ENCODE measurements around the gene NXNL2.

Gene NXNL2

DNA sequence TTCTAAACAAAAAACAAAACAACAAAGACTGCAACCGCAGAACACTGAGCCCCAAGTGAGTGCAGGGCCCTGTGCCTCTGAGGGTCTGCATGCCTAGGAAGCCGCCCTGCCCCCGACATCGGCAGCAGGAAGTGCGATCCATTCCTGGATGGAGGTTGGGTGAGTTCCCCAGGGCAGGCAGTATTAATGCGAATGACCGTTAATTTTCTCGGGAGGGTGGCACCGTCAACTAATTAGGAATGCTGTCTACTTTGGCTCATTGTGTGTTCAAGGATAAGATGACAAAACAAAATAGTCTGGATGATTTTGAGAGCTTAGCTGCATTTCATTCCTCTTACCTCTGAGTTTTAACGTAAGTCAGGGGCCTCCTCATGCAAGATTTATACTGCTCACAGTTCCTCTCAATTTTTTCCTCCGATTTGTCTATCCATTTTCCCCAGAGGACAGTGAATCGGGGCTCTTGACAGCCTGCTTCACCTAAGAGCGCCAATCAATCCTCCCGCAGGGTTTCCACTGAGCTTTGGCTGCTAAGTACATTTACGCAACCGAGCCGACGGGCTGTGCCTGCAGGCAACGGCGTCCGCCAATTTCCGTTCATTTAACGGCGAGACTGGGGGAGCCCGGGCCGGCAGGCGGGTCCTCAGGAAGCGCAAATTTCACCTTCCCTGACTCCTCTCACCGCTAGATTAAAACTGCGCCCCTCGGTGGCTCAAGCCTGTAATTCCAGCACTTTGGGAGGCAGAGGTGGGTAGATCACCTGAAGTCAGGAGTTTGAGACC lies 2.9 kb upstream of the NXNL2 start:
- DNase-seq (ENCODE audit: low read depth), result no peak

DNA sequence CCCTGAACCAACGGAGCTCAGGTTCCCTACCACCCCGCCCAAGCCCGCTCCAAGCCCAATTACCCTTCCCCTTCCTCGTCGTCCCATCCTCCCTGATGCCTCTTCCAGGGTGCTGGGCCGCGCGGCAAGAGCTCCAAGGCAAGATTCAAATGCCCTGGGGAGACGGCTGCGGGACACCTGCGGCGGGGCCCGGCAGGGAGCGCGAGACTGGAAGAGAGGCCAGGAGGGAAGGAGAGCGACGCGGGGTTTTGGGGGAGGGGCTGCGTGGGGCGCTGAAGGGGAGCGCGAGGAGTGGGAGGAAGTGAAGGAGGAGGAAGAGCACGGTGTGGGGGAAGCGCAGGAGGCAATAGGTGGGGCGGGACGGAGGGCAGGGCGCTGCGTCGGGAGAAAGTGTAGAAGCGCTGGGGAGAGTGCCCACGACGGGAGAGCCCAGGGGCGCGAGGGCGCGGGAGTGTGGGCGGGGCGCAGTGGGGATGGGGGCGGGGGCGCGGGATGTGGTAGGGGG lies 975 bp upstream of the NXNL2 start:
- DNase-seq (ENCODE audit: low read depth), result no peak

DNA sequence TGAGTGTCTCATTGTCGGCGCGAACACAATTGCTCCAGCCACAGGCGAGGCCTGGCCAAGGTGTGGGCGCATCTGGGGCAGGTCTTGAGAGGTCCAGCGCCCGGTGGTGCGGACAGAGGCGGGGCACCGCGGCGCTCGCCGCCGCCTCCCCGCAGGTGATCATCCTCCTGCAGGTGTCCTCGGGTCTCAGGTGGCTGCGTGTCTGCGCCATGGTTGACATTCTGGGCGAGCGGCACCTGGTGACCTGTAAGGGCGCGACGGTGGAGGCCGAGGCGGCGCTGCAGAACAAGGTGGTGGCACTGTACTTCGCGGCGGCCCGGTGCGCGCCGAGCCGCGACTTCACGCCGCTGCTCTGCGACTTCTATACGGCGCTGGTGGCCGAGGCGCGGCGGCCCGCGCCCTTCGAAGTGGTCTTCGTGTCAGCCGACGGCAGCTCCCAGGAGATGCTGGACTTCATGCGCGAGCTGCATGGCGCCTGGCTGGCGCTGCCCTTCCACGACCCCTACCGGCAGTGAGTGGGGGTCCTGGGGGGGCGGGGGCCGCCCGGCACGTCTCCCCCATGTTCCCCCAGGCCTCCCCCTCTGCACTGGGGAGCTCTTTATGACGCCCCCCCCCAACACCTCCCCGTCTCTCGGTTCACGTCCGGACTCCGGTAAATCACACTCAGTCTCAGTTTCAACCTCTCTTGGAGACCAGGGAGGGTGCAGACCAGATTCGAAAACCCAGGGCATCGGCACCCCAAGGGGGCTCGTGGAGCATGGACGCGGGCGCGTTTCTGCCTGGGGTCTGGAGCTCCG lies 446 bp downstream of the NXNL2 start:
- no peak for DNase-seq (ENCODE audit: low read depth)

DNA sequence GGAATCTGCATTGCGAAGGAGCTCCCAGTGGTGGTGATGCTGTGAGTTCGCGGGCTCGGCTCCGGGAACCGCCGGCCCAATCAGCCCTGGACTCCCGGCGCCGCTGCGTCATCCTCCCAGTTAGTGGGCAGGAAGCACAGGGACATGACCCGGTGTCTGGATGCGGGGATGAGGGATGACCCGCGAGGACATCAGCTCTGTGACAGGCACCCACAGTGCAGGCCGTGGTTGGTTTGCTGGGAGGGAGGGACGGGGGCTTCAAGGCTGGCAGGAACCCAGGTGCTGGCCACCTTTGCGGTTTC lies 996 bp downstream of the NXNL2 start:
- no peak for DNase-seq (ENCODE audit: low read depth)

DNA sequence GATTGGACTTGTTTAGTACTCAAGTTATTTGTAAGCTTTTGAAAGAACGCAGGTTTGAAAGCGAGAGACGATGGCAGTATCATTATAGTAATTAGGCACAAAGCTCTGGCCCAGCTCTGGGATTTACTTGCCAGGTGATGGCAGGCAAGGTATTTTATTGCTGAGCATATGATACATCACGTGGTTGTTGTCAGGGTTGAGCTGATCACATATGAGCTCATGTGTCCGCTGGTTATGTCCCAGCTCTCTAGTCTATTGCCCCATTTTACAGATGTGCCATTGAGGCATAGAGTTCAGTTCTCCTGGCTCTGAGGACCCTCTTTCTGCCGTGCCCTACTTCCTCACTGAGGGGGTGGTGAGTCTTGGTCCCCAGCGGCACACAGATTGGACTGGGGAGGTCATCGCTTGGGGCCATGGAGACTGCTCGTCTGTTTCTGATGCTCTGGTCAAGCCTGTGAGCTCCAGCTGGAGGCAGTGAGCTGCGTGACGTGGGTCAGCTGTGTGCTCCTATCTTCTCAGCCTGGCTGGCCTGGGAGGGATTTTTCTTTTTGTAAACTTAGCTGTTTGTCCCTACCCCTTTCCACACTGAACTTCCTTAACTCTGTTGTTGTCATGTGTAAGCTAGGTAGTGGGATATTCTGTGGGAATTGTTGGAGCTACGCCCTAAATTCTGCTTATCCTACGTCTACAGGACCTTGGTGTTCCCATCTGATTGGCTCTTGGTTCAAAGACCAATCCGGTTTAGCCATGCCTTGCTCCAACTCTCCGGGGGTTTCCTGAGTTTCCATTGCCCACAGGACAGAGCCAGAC lies 2.2 kb downstream of the NXNL2 start:
- DNase-seq (ENCODE audit: low read depth), result no peak

DNA sequence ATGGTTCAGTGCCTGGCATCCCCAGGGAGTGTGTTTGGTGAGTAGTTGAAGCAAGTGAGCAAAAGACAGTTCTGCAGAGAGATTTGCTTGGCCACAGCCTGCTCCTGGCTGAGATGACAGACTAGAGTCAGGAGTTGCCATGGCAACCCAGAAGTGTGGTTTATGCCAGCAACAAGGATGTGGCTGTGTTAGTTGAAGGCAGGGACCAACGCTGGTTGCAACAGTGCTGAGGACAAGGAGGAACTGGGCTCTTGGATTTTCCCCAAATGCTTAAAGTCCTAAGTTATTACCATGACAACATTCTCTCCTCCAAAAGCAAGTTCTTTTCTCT lies 2.7 kb downstream of the NXNL2 start:
- no peak for DNase-seq (ENCODE audit: low read depth)

DNA sequence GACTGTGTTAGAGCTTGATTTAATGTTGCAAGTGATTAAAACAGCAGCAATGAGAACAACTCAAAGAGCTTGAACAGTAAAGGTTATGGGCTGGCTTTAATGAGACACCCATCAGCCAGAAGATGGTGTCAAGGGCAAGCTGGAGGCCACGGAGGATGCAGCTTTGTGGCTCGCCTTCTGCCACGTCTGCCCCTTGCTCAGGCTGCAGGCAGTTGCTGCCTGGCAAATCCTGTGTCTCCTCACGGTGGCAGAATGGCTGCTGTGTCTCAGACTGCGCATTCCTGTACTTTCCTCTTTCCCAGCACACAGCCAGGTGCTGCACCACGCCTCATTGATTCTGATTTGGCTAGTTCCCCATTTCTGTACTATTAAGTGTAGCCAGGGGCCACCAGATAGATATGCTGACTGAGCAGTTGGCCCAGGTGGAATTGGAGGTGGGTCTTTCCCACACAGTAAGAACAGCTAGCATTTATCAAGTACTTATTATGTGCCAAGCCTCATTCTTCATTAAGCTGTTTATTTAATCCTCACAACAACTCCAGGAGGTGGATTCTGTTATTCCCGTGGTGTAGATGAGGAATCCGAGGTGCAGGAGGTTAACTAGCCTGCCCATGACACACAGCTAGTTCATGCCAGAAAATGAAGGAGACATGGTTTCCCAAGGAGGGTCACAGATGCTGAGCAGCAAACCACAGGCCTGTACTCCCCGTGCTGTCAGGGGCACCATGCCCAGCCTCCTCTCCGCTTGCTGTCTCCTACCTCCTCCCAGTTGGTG lies 3.5 kb downstream of the NXNL2 start:
- DNase-seq (ENCODE audit: low read depth), result no peak

DNA sequence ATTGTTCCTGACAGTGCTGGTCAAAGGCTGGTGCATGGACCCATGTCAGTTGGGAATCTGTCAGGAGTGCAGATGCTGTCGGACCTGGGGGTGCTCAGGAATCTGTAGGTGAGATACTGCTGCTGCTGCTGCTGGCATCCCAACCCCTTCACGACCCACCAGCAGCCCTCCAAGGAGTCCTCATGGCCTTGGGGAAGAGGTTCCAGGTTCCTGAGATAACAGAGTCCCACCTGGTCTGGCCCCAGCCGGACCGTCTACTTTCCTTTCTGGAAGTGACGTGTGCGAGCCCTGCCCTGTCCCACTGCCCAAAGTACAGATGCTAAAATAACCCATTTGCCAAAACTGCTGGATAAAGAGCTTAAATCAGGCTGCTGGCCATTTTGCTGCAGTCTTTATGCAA lies 4.3 kb downstream of the NXNL2 start:
- DNase-seq (ENCODE audit: low read depth), result no peak

DNA sequence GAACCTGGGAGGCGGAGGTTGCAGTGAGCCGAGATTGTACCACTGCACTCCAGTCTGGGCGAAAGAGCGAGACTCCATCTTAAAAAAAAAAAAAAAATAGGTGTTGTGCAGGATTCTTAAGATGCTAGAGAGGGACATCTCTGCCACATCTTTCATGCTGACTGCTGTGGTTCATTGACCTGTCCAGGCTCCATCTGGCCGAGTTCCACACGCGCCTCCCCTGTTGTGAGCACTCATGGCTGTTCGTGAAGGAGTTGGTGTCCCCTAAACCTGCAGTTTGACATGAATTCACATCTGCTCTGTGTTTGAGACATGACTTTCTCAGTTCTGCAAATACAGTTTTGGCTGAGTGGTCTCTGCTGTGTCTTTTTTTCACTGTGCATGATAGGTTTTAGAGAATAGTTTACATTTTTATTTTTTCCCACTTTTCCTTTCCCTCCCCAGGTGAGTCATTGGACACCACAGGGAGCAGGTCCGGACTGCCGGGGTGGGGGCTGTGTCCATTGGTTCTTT lies 5.3 kb downstream of the NXNL2 start:
- DNase-seq (ENCODE audit: low read depth), result no peak

DNA sequence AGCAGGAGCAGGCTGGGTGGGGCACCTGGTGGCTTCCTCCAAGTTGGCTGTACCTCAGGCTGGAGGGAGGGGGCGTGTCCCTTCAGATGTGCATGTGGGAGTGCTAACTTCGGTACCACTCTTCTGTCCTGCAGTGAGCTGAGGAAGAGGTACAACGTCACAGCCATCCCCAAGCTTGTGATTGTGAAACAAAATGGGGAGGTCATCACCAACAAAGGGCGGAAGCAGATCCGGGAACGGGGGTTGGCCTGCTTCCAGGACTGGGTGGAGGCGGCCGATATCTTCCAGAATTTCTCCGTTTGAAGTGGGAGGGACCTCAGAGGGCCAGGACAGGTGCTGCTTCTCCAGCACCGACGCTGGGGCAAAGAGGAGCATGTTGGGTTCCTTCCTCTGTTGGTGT lies 9.3 kb downstream of the NXNL2 start:
- DNase-seq (ENCODE audit: low read depth), result no peak

DNA sequence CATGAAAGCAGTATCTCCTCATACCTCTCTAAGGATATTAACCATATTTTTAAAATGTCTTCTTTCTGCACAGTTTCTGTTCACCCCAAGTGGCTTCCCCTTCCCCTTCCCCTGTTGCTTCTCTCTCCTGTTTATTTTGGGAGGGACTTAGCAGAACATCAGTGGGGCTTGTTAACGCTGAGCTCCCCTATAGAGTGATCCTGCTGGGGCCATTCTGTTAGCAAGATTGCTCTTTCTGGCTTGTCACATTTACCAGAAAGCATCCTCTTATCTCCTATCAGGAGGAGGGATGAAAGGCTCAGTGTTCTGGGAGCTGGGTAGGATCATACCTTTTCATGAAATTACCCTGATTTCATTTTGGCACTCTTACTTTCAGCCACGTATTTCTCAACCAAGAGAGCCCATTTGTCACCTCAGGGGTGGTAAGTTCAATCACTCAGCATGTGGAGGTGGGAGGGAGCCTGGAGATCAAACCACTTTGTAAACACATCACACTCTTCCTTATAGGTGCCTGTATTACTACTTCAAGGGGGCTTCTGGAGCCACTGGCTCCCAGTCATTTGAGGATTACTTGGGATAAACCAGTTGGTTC lies 16.7 kb downstream of the NXNL2 start:
- no peak for DNase-seq (ENCODE audit: low read depth)

DNA sequence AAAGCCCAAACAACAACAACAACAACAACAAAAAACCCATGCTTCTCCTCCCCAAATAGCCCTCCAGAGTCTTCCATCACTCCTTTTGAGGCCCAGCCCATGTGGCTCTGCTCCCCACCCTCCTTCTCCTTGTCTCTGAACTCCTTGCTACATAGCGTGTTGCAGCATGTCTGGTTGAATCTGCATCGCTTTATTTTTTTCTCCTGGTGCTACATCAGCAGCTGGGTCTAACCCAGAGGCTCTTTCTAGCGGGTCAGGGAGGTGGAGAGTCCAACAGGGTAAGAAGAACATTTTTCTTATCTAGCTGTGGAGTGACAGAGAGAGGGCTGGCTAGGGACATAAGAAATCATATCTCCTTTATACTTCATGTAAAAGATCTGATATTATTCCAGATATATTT lies 18.4 kb downstream of the NXNL2 start:
- no peak for DNase-seq (ENCODE audit: low read depth)

DNA sequence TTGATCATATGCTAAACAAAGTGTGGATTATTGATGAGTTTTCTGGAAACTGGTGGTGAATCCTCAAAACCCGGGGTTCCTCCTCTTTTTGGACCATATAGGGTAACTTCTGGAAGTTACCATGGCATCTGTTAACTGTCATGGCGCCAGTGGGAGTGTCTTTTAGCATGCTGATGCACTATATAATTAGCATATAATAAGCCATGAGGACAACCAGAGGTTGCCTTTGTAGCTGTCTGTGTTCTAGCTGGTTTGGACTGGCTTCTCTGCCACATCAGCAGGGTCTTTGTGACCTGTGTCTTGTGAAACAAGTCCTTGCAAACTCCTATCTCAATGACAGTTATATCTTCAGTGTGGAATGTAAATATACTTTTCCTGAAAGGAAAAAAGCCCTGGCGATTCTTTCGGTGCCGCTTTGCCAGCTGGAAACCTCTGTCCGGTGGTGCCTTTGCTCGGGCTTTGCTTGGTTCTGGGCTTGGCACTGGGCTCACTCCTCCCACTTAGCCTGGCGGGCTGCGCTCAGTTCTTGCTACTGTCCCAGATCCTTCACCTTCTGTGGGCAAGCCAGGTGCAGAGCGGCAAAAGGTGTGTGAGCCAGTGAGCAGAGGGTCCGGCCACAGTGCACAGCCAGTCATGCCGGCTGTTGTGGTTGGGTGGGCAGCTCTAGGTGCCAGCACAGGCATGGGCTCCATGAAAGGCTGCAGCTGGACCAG lies 20.4 kb downstream of the NXNL2 start:
- no peak for DNase-seq (ENCODE audit: low read depth)

DNA sequence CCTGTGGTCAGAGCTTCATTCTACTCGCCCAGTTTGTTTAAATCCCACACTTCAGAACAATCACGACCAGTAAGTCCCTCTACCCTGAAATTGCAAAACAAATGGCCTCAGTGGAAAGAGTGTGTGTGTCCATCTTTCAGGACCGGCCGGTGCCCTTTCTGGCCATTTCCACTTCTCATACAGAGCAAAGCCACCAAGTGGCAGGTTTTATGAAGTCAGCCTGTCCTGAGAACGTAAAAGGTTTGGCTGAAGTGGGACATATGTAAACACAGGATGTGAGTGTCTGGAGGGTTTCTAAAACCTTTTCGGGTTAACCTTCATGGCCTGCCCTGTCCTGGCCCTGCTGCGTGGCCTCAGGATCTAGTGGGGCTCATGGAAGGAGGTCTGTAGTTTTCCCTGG lies 24.7 kb downstream of the NXNL2 start:
- DNase-seq (ENCODE audit: low read depth), result no peak

DNA sequence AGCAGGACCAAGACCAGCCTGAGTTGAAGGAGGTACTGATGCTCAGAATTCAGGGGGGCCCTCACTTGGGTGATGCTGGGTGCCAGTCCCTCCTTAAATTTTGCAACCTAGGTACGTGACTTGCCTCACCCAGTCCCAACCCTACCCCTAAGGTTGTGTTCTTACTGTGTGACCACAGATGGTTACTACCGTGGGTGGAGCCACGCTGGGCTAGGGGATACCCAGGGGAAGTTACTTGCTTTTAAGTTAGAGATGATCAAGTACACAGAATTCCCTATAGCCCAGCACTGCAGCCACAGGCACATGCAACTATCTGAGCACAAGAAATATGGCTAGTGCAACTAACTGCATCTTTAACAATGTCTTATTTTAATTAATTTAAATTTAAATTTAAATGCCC lies 32.9 kb downstream of the NXNL2 start:
- DNase-seq (ENCODE audit: low read depth), result no peak

DNA sequence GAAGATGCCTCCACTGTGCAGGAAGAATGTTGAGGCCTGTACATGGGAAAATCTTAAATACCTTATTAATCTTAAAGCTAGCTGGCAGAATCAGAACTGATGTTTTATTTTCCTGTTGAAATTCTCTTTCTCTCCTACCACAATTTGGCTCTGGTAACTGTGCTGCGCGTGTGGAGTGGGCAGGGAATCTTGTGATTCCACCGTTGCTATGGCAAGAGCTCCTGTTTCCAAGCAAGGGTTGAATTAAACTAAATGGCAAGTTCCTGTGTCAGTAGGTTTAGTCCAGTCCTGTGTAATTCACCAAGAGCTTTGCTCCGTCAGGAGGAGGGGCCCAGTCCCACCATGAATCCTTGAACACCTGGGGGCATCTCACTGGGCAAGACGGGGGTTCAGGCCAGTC lies 36.4 kb downstream of the NXNL2 start:
- no peak for DNase-seq (ENCODE audit: low read depth)

DNA sequence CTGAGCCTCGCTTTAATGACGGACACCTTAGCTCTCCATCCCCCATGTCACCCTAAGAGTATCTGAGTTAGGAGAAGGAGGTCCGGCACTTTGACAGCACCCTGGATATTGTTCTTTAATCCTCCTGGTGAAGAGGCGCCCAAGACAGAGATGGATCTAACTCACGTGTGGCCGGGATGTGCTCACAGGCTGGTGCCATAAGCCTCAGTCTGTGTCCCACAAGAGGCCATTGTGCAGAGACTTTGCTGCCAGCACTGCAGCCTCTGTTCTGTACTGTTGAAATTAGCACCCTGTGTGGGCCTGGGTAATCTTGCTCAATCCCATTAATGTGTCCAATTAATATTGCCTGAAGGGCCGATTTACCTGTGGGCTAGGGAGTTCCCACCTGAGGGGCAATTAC lies 37.7 kb downstream of the NXNL2 start:
- no peak for DNase-seq (ENCODE audit: low read depth)

DNA sequence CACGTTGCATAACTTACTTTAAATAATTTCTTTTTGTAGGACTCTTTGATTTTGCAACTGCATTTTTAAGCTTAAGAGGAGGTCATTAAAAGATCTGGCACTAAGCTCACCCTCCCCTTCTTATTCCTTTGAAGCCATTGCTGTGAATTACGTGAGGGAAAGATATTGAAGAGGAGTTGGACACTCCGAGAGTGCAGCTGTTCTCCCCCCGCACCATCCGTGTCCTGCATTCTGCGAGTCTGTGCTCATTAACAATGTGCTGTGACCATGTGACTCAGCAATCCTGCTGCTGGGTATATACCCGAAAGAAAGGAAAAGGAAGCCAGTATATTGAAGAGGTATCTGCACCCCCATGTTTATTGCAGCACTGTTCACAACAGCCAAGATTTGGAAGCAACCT lies 40.0 kb downstream of the NXNL2 start:
- DNase-seq (ENCODE audit: low read depth), result no peak

DNA sequence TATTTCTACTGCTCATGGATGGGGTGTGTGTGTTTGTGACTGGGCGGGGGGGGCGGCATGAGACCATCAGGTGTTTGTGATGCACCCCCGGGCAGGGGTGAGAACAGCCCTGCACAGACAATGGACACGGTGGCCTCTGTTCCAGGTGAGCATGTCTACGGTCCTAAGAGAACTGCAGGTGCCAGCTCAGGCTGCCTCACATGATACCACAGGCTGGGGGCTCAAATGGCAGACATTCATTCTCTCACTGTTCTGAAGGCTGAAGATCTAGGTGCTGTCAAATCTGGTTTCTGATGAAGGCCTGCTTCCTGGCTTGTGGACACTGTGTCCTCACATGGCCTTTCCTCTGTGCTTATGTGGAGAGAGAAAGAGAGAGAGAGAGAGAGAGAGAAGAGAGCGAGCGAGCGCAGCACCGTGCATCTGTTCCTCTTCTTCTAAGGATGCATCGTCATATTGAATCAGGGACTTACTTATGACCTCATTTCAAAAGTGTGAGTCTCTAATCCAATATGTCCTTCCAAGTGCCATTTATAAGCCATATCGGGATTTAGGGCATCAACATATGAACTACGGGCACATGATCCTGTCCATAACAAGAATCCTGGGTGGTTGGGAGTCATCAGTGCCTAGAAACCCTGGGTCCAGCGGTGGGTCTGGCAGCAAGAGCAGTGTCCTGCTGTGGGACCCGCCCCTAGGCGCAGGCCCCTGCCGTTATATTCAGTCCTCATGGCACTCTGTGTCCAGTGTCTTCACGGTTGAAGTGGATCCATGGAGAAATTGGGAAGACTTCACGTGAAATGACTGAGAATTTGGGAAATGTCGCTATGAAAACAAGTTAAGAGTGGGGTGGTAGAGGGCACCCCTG lies 42.5 kb downstream of the NXNL2 start:
- no peak for DNase-seq (ENCODE audit: low read depth)
